Hindlimb muscle (tissue), 1 donor: ENCODE data around the gene CDC14B. TPM values are rescaled to one million over a fixed set of nuclear protein-coding genes. Genes with fewer than 3 reads are reported as not detected.

Experiments used
- DNase-seq: peaks from one replicate; pipeline ENCODE4 v3.0.0-alpha.2; 2013
- polyA plus RNA-seq: library from polyadenylated mRNA; unstranded; fragments of 120-200 nt; gene quantifications from one replicate; pipeline ENCODE4 v1.2.1, GENCODE V29; 2013; ENCODE audit not compliant: insufficient read length

CDC14B gene
- polyA plus RNA-seq, 1 donor = 14.3 TPM

DNA sequence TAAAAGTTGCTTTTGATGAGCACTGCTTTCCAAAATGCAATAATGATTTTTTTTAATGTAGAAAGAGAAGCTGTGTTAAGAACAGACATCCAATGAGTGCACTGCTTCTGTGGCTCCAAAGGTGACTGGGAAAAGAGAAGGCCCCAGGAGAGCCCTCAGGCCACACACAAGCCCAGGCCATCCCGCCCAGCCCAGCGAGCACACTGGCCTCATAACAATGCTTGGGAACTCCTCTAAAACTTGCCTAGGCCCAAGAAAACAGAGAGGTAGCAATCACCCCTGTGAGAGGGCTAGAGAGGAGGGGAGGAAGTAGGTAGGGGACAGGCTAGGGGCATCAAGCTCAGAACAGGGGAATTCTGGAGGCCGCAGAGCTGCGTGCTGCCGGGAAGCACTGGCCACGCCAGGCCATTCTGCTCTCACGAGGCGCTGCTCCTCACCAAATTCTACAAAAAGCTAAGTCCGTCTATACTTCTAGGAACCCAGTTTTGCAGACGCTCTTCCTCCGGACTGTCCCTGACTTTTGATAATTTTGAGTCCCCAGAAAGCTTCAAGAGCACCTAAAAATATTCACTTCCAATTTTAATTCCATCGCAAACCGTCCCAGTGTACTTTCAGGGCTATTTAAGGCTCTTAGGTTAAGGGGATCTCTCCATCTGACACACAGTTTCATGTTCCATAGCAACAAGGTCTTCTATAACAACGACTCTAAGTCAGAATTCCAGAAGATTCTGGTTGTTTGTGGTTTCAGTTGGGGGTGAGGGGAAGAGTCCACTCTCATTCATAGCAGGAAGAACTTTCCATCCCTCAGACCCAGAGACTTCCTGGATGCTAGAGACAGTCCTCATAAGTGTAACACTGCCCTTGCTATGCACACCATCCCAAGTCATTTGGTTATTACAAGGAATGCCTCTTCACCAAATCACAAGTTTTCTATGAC lies 118.7 kb downstream of the CDC14B start:
- no peak for DNase-seq

DNA sequence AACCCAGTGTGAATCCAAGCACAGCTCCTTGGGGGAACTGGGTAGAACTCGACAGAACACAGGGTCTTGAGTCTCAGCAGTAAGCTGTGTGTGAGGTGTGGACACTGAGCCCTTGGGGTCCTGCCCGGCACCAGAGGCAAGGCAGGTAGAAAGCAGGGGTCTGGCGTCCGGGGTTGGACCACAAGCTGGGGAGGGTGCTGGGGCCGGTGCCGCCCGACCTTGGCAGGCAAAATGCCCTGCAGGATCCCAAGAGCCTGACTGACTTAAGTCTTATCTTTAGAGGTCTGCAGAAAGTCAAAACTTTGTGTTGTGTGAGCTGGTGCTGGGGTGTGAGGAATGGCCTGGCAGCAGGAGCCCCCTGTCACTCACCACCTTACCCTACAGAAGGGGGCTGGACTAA lies 120.4 kb downstream of the CDC14B start:
- DNase-seq = no peak

DNA sequence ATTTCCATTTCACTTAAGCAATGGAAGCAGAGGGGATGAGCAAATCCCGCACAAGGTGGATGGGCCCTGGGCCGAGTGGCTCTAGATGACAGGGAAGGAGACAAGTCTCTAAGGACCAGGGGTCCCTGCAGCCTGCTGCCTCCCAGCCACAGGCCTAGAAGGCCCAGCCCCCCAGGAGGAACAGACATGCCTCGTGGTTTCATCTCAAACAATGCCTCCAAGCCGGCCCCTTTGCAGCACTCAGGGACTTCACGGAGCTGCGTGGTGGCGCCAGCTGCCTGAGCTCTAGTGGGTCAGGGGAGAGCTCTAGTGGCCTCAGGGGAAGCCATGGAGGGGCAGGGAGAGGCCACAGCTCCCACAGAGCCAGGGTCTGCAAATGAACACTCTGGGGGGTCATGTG lies 120.8 kb downstream of the CDC14B start:
- no peak for DNase-seq

DNA sequence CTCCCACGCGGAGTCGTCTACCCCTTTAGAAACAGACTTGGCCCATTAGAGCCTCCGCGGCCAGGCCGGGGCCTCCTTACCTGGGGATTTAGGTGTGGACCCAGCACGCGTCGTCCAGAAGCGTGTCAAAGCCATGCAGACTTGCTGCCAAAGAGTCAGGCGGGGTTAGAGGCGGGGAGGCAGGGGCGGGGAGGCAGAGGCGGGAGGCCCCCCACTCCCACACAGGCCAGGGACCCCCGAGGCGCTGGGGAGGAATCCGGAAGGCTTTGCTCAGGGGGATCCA lies 122.6 kb downstream of the CDC14B start:
- no peak for DNase-seq

DNA sequence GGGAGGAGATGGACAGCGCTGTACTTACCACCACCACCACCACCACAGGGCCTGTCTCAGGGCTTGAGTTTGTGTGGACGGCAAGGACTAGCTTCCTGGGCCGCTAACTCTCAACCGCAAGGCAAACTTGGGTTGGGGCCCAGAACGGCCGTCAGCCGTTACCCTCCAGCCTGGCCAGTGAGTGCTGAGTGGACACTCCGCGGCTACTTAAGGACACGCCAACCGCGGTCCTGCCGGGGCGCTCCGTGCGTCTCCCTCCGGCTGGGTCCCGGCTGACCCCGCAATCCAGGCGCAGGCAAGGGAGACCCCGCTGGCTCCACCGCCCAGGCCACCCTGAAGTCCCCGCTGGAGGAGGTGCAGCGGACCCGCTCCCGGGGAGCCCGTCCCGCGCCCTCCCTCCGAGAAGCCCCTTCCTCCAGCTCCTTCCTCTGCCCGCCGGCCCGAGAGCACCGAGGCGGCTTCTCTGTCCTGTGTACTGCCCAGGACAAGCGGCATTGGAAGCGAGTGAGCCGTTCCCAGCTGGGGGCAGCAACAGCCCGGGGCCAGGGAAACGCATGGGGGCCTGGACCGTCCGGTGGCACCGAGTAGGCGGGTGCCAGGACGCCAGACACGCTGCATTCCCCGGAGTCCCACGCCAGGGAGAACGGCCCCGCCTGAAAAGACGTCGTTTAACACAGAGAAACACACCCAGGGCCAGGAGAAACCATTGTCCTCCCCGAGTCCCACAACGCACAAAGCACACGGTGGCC lies 123.1 kb downstream of the CDC14B start:
- DNase-seq = no peak

DNA sequence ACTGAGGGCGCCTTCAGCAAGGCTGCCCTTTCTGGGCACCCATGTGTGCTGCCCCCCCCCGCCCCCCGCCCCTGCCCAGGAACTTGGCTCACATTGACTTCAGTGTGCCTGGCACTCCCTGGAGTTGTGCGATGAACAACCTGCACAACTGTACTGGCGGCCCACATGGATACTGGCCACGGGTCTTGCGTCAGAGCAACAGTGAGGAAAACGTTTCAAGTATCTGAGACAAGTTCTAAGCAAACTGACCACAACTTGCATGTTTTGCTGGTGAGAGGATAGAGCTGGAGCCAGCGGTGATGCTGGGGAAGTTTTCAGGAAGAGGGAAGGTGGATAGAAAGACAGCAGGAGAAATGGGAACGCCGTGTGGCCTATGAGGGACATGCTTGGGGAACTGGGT lies 124.3 kb downstream of the CDC14B start:
- DNase-seq = no peak

DNA sequence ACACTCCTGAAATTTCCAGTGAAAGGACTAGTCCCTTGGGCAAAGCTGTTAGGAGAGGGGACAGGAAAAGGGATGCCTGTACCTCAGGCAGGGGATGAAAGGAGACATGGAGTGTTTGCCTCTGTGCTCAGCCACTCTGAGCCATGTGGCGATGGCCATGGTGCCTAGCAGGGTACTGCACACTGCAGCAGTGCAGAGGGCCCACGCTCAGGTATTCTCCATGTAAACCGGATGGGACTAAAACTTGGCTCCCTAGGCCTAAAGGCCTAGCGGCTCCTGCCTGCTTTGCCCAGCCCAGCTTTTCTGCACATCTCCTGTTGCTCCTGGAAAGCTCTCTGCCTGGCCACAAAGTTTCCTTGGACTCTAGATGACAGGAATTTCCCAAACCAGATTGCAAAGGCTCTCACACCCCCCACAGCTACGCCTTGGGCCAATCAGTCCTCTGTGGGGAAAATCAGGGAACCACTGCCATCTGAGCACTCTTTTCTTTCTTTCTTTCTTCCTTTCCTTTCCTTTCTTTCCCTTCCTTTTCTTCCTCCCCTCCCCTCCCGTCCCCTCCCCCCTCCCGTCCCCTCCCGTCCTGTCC lies 125.3 kb downstream of the CDC14B start:
- no peak for DNase-seq

DNA sequence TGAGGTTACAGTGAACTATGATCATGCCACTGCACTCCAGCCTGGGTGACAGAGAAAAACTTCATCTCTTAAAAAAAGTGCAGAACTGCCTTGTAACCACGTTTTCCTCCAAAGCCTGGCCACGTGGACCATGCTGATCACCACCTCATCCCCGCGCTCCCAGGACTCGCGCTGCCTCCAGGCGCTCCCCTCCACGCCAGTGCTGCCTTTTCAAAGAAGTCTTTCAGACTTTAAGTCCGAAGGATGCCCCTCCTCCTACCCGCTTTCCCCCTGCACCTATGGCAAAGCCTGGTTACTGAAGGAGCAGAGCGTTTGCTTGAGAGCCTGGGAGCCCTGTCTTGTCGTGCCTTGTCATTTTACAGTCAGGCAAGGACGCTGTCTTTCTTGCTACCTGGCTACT lies 125.9 kb downstream of the CDC14B start:
- DNase-seq = no peak

DNA sequence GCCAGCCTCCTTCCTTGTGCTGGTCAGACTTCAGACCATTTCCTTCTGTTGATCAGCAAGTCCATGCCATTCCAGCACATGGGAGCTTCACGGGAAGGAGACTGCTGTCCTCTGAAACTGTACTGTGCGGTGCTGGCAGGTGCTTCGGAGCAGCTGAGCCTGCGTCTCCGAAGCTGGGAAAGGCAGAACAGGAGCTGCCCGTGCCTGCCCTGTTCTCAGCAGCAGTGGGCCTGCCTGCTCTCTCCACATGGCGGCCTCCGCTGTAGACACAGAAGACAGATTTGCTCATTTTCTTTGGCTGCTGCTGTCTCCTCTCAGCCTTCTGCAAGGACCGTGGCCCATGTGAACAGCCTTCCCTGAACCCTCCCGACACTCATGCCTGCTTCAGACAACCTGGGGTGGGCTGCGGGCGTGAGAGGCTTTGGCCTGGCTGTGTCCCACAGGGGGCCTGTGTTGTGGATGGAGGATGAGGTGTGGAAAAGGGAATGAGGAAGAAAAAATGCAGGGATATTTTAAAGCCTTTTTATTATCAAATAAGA lies 126.6 kb downstream of the CDC14B start:
- no peak for DNase-seq

DNA sequence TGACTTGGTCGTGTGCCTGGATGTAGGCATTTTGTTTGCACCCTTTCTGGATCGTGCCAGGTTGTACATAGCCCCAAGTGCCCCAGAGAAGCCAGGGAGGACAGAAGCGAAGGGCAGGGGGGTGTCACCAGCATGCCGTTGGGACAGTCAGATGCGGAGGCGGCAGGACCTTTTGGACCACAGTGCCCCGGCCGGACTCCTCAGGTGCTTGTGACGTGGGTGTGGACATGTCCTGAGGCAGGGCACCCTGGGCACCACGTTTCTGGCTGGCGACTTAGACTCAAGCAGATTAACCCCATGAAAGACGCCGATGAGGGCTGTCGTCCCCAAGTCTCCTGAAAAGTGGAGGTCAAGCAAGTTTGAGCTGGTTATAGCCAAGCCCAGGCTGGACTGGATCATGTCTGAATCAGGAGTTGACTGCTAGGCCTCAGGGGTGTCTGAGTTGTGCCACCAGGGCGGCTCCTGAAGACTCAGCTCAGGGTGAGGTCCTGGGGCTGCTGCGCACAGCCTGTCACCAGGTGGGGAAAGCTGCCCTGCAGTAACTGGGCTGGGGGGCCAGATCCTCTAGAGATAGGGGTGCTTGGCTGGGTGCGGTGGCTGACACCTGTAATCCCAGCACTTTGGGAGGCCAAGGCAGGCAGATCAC lies 127.6 kb downstream of the CDC14B start:
- DNase-seq = no peak

DNA sequence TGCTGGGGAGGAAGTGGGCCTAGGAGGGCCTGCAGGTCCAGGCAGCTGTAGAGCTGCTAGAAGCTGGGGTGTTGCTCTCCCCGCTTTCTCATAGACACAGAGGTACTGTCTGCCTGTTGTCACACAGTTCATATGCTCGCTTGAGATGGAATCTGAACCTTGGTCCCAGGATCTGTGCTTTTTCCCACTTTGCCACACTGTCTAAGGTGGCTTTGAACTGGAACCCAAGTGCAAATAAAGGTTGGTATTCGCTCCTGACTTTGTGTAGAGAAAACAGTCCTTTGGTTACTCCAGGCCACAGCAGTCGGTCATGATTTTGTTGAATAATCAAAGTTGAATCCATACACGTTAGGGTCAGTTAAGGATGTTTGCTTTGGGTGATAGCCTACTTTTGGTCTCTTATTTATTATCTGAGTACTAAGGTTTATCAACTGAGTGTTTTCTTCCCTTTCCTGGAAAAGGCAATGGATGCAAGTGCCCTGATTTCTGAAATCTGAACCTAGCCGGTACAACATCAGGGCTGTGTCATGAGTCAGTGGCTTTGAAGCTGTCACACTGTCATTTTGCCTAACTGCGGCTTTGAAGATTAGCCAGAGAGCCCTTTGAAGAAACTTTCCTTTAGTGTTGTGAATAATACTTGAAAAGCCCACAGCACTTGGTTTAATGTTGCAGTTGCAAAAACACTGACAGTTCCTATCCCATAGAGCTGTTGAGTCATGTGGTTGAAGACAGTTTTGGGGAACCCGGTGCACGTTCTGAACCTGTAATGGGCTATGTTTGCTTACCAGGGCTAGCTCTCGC lies 128.4 kb downstream of the CDC14B start:
- DNase-seq = no peak

DNA sequence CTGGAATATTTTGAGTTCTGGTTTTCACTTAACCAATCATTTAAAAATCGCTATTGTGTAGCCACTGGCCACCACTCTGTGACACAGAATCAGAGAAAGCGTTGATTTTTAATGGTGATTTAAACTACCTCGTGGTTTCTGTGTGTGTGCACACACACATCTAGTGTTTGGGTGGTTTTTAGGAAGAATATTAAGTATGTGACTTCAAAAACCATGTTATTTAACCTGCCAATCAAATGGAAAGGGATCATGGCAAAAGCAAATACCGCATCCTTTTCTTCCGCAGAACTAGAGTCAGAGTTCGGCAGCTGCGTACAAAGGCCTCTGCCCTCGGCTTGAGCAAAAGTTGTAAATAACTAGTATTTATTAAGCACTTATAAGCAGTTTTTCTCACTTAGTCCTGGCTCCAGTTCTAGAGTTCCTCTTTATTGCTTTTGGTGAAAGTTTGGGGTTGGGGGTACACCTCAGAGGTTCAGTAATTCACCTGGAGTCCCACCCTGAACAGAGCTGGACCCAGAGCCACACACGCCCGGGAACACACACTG lies 129.0 kb downstream of the CDC14B start:
- DNase-seq = no peak

DNA sequence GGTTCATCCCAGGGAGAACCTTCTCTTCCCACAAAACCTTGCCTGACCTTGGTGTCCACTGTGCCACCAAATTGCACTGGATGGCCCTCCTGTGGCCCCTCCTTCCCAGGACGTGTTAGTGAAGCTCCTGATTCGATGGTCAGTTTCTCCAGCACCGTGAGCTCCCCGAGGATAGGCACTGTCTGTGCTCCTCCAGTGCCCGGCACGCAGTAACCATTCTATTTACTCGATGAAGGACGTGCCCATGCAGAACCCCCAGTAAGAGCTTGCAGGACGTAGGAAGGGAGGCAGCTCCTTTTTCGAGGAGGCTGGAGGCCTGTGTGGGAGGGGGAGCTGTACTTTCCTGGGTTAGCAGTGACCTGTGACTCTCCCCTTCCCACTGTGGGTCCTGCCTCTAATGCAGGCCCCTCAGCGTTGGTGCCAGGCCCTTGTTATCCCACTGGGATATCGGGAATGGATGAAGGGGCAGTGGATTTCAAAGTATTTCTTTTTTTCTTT lies 130.1 kb downstream of the CDC14B start:
- DNase-seq = no peak

DNA sequence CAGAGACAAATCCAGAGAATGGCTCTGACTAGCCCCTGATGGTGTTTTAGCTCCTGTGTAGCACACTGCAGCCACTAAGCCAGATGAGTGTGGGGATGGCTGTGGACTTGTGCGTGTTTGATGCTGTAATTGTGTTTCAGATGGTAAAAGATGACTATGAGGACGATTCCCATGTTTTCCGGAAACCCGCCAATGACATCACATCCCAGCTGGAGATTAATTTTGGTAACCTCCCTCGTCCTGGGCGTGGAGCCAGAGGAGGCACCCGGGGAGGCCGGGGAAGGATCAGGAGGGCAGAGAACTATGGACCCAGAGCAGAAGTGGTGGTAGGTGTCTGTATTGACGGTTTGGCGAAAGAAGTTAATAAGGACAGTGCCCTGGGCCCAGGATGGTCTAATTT lies 131.7 kb downstream of the CDC14B start:
- no peak for DNase-seq

DNA sequence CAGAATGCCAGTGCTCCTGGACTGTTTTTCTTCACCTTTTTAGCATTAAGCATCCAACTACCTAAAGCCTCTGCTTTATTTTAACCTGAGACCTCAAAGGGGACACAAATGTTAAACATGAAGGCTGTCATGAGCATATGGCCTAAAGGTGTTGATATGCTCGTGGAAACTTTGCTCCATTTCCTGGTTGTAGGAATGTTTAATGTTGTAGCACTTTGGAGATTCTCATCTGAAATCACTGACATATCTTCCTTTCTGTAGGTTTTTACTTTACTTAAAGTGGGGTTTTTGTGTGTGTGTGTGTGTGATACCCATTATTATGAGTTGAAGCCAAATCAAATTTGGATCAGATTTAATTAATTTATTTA lies 132.6 kb downstream of the CDC14B start:
- no peak for DNase-seq

DNA sequence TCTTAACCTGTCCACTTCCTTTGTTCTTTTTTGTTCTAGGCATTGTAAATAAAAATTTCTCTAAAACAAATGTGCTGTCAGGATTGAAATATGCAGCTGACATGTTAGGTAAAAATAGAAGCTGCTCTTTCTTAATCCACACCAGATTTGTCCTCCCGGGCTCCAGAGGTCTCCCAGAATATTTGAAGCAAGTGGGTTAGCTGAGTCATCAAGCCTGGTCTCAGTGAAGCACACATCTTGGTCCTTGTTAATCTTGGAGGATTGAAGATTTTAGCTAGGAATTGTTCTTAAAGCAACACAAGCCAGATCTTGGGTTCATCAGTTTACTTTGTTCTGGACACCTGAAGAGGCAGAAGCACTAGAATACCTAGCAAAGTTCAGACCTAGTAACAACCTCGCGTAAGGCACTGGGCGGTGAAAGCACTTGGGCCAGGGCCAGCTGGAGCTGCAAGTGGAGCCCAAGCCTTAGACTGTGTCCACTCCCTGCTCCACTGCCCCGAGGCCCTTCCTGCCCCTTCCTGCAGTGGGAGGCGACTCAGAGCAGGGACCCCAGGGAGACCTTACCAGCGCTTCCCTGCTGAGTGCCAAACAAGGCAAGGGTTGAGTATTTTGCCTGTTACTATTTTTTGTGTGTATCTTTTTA lies 133.1 kb downstream of the CDC14B start:
- no peak for DNase-seq

DNA sequence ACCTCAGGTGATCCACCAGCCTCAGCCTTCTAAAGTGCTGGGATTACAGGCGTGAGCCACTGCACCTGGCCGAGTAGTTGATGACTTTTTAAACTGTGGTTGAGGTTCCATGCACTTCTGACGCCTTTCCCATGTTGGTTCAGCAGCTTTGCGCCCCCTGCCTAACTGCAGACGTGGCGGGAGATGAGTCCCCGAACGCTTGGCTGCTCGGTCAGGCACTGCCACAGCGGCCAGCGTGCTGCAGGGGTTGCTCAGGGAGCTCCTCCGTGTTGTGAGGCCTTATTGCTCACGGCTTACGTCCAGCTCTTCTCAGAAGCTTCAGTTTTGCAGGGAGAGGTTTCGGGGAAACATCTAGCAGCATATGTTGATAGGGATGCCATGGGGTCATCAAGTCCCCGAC lies 134.4 kb downstream of the CDC14B start:
- no peak for DNase-seq

DNA sequence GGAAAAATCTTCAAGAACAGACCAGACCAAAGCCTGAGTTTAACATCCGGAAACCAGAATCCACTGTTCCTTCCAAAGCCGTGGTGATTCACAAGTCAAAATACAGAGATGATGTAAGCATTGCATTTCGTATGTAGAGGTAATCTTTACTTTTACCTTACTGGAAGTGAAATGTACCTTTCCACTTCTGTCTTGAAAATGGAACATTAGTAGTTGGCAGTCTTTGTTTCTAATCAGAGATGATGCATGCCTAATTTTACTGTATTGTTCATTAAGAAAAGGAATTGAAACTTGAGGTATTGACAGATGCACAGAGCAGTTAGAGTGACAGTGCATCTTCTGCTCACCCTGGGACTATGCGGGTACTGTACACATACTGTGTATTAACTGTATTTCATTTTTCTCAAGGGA lies 135.1 kb downstream of the CDC14B start:
- no peak for DNase-seq

DNA sequence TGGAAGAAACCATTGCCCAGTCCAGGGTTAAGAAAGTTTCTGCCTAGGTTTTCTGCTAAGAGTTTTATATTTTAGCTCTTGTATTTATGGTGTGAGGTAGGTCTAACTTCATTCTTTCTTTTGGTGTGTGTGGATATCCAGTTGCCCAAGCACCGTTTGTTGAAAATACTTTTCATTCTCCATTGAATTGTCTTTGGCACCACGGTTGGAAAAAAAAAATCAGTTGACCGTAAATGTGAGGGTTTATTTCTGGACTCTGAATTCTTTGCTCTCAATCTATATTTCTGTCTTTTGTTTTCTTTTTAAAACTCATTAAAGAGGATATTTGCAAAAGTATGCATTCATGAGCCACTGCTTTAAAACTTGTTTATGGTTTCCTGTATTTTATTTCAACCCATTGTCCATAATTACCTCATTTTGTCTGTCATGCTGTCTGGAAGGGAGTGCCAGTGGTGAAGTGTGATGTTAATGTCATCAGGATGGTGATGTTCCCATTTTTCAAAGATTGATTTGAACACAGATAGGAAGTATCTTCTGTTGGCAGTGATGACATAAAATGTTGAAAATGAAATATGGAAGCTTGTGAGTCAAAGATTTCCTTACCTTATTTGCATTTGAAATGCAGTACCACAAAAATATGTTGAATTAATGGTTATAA lies 135.8 kb downstream of the CDC14B start:
- no peak for DNase-seq

DNA sequence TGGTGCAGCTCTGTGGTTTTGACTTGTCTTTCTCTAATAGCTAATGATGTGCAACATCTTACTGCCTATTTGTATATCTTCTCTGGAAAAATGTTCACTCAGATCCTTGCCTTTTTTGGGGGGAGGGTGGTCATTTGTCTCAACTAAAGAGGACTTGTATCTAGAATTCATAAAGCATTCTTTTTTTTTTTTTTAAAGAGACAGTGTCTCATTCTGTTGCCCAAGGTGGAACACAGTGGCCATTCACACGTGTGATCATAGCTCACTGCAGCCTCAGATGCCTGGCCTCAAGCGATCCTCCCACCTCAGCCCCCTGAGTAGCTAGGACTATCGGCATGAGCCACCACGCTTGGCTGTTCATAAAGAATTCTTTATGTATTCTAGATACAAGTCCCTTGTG lies 136.4 kb downstream of the CDC14B start:
- DNase-seq = no peak

DNA sequence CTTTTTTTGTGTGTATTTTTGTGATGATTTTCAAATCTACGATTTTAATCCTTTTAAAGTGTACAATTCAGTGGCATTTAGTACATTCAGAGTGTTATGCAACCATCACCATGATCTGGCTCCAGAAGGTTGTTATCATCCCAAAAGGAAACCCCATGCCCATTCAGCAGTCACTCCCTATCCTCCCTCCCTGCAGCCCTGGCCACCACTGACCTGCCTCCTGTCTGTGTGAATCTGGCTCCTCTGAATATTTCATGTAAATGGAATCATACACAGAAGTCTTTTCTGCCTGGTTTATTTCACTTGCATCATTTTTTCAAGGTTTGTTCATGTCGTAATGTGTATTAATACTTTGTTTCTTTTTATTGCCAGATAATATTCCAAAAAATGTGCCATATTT lies 137.2 kb downstream of the CDC14B start:
- DNase-seq = no peak
